GM18868 (cell line): Measurements from ENCODE around the gene ITGA6.
A peak's percentile ranks its signal among the peaks of the same experiment; 100 is the strongest.

Experiments used
- ATAC-seq: cut with Tn5 transposase; IDR thresholded peaks from one replicate; pipeline ENCODE4 v1.9.1; 2021; ENCODE audit warnings: mild to moderate bottlenecking, moderate library complexity; ENCODE audit not compliant: unreplicated experiment

Gene ITGA6

DNA sequence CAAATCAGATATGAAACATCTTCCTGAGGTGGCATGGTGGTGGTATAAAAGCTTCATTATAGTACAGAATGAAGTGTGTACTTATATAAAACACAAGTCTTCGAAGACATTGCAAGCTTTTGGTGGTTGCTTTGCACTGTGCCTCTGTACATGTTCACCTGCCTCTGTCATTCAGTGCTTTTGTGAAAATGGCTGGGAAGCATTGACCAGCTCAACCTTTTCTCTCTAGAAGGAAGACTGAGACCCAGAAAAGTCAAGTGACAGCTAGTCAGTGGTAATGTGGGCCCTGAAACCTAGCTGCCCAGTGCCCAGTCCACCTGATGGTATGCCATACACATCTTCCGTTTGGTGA, 12.1 kb downstream of the ITGA6 start:
- ATAC-seq, result no peak

DNA sequence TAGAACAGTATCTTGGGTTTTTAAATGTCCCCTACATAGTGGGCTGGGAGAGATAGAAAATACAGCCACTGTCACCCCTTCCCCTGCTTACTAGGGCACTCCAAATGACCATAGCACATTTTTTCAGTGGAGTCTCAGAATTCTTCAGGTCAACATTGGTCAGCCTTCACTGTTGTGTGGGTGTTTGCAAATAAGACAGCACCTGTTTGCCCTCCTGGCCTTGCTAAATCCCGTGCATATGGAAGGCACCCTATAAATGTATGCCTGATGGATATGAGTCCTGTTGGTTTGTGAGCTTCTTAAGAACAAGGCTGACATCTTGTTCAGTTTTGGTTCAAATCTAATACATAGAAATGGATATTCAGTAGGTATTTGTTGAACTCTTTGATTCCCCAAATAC, 12.5 kb downstream of the ITGA6 start:
- no peak for ATAC-seq

DNA sequence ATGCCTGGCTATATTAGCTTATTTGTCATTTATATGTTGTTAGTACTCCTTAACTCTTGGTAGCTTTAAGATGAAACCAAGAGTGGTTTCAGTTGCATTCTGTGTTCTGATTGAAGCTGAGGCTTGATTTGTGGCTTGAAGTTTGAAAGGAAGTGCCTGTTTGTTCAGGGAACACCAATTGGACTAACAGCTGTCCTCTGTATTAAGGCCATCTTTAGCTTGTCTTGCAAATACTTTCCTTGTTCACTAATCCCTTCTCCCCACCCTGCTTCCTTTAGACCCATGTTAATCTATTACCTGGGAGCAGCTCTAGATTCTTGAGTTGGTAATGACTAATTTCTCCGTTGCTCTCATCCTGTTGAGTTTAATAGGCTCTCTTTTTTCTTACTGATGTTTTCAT, 13.4 kb downstream of the ITGA6 start:
- no peak for ATAC-seq

DNA sequence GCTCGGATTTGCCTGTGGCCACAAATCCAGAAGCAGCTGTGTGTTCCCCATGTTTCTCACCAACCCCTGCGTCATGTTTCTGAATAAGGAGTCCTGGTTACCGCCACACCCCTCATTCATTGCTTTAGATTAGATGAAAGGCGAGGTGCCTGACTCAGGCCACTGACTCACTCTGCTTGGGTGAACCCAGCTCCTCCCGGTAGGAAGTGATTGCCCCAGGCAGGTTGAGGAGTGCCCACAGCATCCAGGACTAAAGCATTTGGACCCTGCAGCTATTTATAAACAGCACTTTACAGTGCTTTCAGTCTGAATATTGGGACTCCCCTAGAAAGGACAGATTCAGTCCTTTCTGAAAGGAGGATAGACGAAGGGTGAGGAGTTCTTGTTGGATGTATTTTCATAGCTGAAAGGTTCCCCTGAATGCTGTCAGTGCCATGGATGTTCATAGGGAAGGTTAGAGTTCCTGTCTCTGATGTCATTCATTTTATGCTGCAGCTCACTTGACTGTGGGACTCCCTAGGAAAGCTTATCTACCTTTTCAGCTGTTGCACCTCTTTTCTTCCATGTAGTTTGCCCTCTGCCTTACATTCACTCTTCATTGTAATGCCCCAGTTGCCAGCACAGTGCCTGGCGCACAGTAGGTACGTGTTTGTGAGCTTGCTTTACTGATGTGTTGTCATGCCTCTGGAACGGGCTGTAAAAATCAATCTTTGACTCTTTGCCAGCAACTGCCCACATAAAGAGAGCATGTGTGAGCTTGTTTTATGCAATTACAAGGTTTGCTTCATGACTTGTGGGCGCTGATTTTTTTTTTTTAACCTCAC, 14.9 kb downstream of the ITGA6 start:
- no peak for ATAC-seq

DNA sequence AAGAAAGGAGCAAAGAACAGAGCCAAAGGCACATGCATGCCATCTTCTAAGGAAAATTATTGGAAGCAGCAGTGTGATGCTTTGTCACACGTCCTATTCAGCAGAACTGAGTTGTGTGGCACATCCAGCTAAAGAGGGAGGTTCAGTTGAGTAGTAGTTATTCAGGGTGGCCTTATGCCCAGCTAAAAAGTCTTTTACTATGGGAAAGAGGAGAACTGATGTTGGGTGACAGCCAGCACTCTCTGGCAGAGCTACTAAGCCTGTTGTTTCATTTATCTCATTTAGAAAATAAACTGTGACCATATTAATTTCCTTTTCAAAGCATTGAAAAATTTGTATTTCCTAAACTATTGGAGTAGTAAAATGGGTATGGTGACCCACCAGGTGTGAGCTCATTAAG, 18.5 kb downstream of the ITGA6 start:
- ATAC-seq, result no peak

DNA sequence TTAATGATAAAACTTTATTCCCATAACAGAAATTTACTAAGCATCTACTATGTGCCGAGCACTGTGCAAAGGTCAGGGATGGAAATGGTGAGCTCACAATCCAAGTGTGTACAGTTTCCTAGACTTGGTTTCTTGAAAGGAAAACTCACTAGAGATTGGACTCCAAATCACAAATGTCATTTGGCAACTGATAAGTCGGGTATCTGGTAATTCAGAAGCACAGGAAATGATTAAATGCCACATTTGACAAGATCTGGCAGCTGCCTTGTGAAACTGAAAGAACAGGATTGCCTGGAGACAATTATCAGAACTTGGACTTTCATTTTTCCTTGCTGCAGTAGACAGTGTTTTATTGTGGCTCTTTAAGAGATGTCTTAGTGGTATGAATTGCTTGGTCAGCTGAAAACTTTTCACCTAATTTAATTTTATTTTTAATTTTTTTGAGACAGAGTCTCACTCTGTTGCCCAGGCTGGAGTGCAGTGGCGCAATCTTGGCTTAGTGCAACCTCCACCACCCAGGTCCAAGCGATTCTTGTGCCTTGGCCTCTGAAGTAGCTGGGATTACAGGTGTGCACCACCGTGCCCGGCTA, 19.2 kb downstream of the ITGA6 start:
- no peak for ATAC-seq

DNA sequence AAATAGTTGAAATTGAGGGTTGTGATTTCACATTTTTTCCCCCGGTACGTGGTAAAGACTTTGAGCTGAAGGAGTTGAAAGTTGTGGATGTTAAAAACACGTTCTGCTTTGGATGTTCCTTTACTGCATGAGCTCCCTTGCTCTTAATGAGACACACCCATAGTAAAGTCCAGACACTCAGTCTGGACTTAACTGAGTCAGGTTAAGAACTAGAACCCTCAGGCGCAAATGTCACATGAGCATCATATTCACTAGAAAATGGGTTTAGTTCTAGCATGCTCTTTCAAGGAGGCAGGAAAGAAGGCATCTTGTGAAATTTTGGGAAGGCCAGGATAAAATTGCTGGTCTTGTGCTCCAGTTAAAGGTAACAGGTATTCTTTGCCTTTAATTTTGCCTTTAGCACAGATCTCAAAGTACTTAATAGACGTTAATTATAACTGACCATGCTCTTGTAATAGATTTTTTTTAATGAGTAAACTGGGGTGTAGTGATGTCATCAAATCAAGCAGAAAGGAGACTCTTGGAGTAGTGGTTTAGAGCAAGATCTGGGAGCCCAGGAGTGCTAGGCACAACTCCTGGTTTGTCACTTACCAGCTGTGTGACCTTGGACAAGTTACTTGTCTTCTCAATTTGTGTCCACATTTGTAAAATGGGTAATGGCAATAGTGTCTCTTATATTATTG, 20.6 kb downstream of the ITGA6 start:
- ATAC-seq, result no peak

DNA sequence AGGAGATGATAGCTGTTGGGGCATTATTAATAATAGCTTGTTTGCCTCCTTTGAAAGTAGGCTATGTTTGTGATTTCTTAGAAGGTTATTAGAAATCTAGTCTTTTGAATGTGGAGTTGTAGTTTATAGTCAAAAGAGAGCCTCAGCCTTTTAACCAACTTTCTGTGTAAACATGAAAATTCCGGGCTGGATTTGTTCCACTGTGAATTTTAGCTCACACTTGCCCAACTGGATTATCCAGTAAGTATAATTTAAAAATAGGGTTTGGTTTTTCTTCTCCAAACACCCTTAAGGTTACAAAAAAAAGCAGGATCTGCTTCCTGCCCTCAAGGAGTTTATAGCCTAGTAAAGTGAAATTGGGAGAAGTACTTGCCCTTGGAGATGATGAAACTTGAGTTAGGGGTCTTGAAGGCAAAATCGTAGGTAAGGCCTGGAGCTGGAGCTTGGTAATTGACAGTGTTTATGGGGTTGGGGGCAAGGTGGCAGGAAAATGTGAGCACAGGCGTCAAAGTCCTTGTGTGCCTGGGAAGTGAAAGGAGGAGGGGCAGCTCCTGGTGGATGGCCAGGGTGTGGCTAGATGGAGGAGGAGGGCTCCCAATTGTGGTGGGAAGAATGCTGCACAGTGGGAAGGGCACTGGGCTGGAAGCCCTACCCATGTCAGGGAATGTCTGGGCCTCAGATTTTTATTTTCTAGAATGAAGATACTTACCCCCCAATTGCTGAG, 21.3 kb downstream of the ITGA6 start:
- ATAC-seq, result no peak

DNA sequence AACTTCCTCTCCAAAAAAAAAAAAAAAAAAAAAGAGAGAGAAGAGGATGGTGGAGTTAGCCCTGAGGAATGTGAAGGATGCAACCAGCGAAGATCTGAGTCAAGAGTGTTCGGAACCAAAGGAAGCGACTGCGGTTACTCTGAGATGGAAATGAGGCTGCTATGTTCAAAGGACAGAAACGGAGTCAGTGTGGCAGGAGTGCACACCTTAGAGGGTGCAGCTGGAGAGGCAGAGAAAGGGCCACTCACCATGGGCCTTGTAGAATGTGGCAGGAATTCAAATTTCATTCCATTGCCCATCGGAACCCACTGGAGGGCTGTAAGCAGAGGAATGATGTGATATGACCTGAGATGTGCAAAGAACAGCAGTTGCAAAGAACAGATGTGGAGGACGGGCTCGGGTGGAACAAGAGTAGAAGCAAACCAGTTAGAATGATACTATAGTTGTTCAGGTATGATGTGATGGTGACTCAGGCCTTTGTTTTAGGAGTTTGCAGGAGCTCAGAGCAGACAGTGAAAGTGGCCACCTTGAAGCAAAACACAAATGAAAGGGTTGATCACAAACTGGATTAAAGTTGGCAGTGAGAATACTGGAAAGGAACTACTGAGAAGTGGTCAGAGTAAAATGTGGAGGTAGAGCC, 22.6 kb downstream of the ITGA6 start:
- no peak for ATAC-seq

DNA sequence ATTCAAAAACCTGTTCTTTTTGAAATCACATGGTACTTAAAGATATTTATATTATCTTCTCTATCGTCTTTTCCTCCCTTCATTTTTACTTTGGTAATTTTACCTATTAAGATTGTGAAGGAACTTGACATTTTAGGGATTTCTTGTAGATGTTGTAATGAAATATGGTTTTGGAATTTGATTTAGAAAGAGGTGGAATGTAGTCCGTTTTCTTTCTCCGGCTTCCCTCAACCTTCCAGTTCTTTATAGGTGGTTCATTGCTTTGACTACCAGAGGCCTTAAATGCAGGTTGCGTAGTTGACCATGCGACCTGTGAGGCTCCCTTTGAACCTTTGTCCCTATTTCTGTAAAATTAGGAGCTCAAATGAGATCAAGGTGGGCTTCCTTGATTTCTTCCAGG, 24.5 kb downstream of the ITGA6 start:
- no peak for ATAC-seq

DNA sequence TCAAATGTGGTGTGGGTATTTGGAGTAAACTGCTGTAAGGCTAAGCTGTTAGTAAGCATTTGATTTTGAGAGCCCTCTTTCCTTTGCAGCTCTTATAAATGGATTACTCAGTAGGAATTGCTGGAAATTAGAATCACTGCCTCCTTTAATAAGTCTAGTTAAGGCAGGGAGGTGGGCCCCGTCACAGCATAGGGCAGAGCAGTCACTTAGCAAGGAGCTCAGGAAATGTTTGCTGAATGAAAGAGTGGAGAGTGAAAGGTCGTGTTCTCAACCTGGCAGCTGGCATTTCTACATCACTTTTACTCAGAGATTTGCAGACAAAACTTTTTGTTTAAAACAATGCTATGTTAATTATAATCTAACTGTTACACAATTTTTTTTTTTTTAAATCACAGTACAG, 25.5 kb downstream of the ITGA6 start:
- no peak for ATAC-seq

DNA sequence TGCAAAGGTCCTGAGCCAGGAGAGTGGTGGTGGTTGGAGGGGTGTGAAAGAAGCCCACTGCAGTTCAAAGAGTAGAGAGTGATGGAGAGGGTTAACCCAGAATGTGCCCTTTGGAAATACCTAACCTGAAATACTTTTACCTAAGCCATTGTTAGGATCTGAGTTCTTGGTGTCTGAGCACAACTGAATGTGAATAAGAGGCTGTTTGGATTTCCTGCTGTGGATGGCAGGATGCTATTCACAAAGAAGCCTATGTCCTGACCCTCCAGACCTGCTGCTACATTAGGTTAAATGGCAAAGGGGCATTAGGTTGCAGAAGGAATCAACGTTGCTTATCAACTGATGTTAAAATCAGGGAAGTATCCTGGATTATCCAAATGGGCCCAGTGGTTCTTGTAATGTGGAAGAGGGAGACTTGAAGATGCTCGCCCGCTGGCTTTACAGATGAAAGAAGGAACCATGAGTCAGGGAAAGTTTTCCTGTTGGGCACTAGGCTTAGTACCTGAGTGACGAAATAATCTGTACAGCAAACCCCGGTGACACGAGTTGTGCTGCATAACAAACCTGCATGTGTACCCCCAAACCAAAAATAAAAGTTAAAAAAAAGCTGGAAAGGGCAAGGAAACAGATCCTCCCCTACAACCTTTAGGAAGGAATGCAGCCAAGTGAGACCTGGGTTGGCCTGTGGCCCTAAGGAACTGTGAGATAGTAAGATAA, 27.2 kb downstream of the ITGA6 start:
- no peak for ATAC-seq

DNA sequence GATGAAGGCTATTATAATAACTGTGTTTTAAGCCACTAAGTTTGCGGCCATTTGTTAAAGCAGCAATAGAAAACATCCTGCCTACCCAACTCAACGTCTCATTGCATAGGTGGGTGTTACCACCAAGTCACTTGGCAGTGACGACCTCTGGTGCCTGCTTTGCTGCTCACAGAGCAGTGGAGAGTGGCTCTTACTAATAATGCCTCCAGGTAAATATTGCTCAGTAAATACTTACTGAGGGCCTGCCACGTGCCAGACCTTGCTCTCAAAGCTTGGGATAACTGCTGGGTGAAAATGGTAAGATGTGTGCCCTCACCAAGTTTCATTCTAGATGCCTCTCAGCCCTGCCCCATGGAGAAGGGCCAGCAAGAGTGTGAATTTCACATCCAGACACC, 27.7 kb downstream of the ITGA6 start:
- no peak for ATAC-seq

DNA sequence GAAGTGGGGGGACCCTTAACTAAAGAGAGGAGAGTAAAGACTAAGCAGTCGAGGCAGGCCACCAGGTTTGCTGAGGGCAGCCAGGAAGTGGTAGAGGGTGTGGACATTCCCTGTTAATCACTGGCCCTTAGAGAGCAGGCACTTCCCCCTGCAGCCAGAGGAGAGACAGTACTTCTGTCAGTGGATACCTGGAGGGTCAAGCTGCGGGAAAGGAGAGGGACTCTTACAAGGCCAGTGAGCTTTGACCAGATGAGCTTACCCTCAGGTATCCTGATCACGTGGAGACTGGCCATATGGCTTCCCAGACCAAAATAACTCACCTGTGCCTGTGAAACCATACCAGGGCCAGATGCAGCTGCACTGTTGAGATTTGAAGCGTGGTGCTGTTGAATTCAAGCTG, 28.6 kb downstream of the ITGA6 start:
- ATAC-seq, result no peak

DNA sequence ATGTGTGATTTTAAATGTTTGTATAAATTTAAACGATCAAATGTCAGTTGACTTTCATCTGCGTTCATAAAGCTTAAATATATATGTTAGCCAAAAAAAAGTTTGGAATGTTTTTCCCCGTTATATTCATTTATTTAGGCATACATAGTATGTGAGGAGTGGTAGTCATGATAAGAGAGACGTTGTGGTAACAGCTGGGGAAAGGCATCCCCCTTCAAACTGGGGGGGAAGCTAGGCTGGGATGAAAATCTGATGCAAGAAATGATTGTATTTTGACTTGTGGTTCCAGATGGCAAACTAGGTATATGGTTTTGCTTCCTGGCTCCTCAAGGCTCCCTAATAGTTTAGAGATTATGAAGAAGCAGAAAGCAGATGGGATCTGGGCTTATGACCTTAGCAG, 30.1 kb downstream of the ITGA6 start:
- no peak for ATAC-seq

DNA sequence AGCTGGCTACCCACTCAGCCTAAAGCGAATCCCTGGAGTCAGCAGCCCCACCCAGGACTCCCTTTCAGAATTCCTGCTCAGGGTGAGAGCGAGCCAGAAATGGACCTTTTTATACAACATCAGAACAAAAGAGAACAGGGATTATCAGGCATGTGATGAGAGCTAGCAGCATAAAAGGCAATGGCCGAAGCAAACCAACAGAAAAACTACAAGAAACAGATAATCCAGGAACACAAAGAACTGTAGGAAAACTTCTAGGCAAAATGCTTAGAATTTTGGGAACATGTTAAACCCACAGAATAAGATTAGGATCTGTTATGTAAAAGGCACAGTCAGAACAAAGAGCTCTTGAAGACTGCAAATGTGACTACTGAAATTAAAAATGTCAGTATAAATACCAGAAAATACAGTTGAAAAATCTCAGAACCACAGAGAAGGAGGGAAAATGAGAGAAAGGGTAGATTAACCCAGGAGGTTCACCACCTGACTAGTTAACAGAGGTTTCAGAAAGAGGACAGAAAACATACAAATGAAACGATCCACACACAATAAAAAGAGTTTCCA, 31.3 kb downstream of the ITGA6 start:
- ATAC-seq, result no peak

DNA sequence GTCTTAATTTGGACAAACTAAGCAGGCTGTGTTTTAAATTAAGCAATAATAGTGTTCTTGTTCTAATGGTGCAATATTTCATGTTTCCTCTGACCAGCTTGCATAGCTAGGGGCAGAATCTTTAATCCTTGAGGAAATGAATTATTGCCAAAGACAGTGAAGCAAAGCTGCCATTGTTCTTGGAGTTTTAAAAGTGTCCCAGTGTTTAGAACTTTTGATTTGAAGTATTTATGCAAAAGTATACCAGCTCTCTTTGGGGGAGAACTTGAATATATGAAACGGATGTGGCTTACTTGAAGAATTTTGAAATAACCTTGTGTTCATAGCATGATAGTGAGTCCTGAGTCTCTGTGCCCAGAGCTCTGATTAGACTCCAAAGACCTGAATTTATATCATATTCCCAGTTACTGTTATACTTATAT, 33.4 kb downstream of the ITGA6 start:
- ATAC-seq, result no peak

DNA sequence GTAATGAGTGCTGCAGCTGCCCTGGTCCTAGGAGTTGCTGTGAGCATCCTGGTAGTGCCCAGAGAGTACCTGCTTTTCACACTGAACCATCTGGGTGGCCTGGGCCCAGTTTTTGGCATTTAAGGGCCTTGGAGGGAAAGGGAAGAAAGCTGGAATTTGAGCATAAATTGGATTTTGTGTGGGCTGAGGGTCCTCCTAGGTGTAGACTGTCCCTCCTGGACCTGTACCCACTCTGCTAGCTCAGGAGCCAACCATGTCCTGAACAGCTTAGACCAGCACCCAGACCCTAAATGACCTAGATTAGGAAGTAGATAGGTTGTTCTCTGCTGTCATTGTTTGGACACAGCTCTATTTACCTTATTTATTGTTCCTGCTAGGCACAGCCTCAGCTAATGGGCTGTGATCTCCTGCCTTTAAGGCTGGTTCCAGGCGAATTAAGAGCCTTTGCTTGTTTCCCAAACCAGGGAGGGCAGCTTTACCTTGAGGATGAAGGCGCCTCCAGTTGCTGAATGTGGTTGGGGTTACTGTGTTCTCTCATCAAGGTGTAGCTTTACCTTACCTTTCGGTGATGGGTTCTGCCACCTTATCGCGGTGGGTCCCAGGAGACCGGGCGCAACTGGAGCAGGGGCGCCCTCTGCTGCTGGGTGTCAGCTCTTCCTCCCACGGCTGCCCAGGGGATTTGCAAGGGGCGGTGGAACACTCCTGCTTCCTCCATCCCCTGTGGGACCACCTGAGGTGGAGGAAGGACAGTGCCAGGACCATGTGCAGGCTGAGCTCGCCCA, 34.4 kb downstream of the ITGA6 start:
- peak; percentile 47 for ATAC-seq

DNA sequence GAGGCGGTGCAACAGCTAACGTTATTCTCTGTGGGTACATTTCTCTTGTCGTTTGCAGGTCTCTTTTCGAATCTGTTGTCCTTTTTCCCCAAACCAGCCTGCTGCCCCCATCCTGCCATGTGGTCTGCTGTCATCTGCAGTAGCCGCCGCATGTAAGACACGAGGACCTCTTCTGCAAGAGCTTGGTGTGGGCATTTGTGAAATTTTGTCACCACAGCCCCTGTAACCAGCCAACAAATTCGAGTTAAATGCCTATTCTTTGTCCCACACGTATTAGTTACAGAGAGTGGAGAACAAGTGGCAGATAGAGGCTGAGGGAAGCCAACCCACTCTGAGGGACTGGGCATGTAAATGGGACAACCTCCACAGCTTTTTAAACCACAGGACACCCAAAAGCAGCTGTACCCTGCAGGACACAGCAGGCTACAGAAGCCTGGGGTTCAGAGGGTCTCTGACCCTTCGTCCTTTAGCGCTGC, 35.0 kb downstream of the ITGA6 start:
- no peak for ATAC-seq
